Measurements from ENCODE around the gene SCYGR5. TPM values are rescaled to one million over a fixed set of nuclear protein-coding genes. Genes with fewer than 3 reads are reported as not detected.

SCYGR5 gene
- polyA plus RNA-seq, 1 donor (not counting 4 experiments of a cell fraction or from before 2014, with no cell fraction given), result not detected

- dilution Hi-C loops (cut with MboI; ENCODE audit: extremely low pct_ligation_motif_present, low sequenced_read_pairs), result no loop called here
- Histone ChIP-seq H3K9ac (ENCODE audit: control insufficient read depth, extremely low read depth, insufficient read depth, low read length) (no peak overlapping the region), H3K4me2 (ENCODE audit: control insufficient read depth, extremely low read depth, insufficient read depth, low read depth, low read length) (no peak overlapping the region), H3K27me3 (ENCODE audit: control insufficient read depth, extremely low read depth, insufficient read depth, low read length) (no peaks in the 10 kb centered on the region), H4K20me1 (ENCODE audit: control insufficient read depth, extremely low read depth, insufficient read depth, low read length) (no peaks in the 10 kb centered on the region), H3K4me3 (ENCODE audit: control insufficient read depth in 2 of 3, extremely low read depth in 1 of 3, insufficient read depth in 2 of 3, low read depth in 1 of 3, low read length in 3 of 3) (no peak overlapping the region), H2AFZ (ENCODE audit: control insufficient read depth, low read length) (no peak overlapping the region), H3K27ac (ENCODE audit: control insufficient read depth, insufficient read depth, low read length) (no peak overlapping the region), H3K36me3 (ENCODE audit: control insufficient read depth in 2 of 2, extremely low read depth in 1 of 2, insufficient read depth in 2 of 2, low read length in 2 of 2) (no peaks in the 10 kb centered on the region), H3K9me1 (ENCODE audit: control insufficient read depth, extremely low read depth, insufficient read depth, low read length) (no peaks in the 10 kb centered on the region), H3K79me2 (ENCODE audit: control insufficient read depth, insufficient read depth, low read length) (no peaks in the 10 kb centered on the region), H3K9me3 (ENCODE audit: control insufficient read depth, low read depth, low read length) (no peaks in the 10 kb centered on the region), H3K4me1 (ENCODE audit: control insufficient read depth, extremely low read depth, insufficient read depth, low read length) (no peaks in the 10 kb centered on the region)
- DNase-seq (ENCODE audit: low read depth, low spot score), result no peak
- FAIRE-seq, result no peak
- TF ChIP-seq EZH2 (IDR thresholded peaks at IDR 0.05; ENCODE audit: low read length), result no peak
- no peak for TF ChIP-seq CTCF (optimal IDR thresholded peaks at IDR 0.05 in 1 of 3, IDR thresholded peaks at IDR 0.05 in 1 of 3, conservative IDR thresholded peaks at IDR 0.05 in 1 of 3; ENCODE audit: extremely low read depth in 1 of 3, insufficient read depth in 2 of 3, low read length in 3 of 3)
Measured at GRCh38 chr2:227674485-227674884, 7.9 kb downstream of the SCYGR5 start.

DNA sequence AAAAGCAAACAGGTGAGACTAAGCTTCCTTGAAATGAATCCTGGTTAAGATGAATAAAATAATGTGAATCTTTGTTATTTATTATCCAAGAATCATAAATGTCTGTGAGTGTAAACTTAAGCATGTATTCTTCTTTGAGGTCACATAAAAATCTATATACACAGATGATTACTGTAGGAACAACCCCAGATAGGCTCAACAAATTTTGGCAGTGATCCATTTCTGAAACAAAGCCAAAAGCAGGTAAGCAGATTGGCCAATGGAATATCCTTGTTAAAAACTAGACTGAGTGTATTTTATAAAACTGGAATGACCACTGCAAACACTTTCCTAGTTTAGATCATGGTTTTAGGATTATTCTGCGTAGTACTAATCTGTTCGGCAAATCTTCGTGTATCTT lies 11.3 kb downstream of the SCYGR5 start:
- H3K4me3 ChIP-seq (ENCODE audit: control insufficient read depth in 2 of 3, extremely low read depth in 1 of 3, insufficient read depth in 2 of 3, low read depth in 1 of 3, low read length in 3 of 3), result no peak overlapping the region
- H3K36me3 ChIP-seq (ENCODE audit: control insufficient read depth in 2 of 2, extremely low read depth in 1 of 2, insufficient read depth in 2 of 2, low read length in 2 of 2), result no peaks in the 10 kb centered on the region
- H3K79me2 ChIP-seq (ENCODE audit: control insufficient read depth, insufficient read depth, low read length), result no peaks in the 10 kb centered on the region
- no peaks in the 10 kb centered on the region for H3K9me1 ChIP-seq (ENCODE audit: control insufficient read depth, extremely low read depth, insufficient read depth, low read length)
- dilution Hi-C loops (cut with MboI; ENCODE audit: extremely low pct_ligation_motif_present, low sequenced_read_pairs), result no loop called here
- no peak overlapping the region for H3K9ac ChIP-seq (ENCODE audit: control insufficient read depth, extremely low read depth, insufficient read depth, low read length)
- no peaks in the 10 kb centered on the region for H3K9me3 ChIP-seq (ENCODE audit: control insufficient read depth, low read depth, low read length)
- no peak overlapping the region for H3K27ac ChIP-seq (ENCODE audit: control insufficient read depth, insufficient read depth, low read length)
- H2AFZ ChIP-seq (ENCODE audit: control insufficient read depth, low read length), result no peak overlapping the region
- FAIRE-seq (no peak), DNase-seq (ENCODE audit: low read depth, low spot score) (no peak)
- no peak overlapping the region for H3K4me2 ChIP-seq (ENCODE audit: control insufficient read depth, extremely low read depth, insufficient read depth, low read depth, low read length)
- no peaks in the 10 kb centered on the region for H3K27me3 ChIP-seq (ENCODE audit: control insufficient read depth, extremely low read depth, insufficient read depth, low read length)
- TF ChIP-seq EZH2 (IDR thresholded peaks at IDR 0.05; ENCODE audit: low read length), result no peak
- no peak for TF ChIP-seq CTCF (optimal IDR thresholded peaks at IDR 0.05 in 1 of 3, IDR thresholded peaks at IDR 0.05 in 1 of 3, conservative IDR thresholded peaks at IDR 0.05 in 1 of 3; ENCODE audit: extremely low read depth in 1 of 3, insufficient read depth in 2 of 3, low read length in 3 of 3)
- no peaks in the 10 kb centered on the region for H4K20me1 ChIP-seq (ENCODE audit: control insufficient read depth, extremely low read depth, insufficient read depth, low read length)
- no peaks in the 10 kb centered on the region for H3K4me1 ChIP-seq (ENCODE audit: control insufficient read depth, extremely low read depth, insufficient read depth, low read length)
